NOMO-1 treated with DMSO at 0.1 percent for 48 hours (cell line): ENCODE measurements around the gene TWF1.
A peak's percentile ranks its signal among the peaks of the same experiment; 100 is the strongest.
"Not testable (repeated sequence)": the region's sequence is repeated elsewhere in the genome, so short reads cannot be mapped to it uniquely, and the experiment has no call there.

Source experiments
- DNase-seq: peaks from one replicate; lab custom pipeline; 2025; ENCODE audit not compliant: unreplicated experiment; lab: John Stamatoyannopoulos, UW

Gene TWF1

GRCh38 chr12:43805860-43806736 lies at the start of gene TWF1:
Gene TWF1, minus strand, starts transcription at chr12:43806317. Its CDS starts 72 bp downstream, at chr12:43806245.
- peak; percentile 79 for DNase-seq

DNA sequence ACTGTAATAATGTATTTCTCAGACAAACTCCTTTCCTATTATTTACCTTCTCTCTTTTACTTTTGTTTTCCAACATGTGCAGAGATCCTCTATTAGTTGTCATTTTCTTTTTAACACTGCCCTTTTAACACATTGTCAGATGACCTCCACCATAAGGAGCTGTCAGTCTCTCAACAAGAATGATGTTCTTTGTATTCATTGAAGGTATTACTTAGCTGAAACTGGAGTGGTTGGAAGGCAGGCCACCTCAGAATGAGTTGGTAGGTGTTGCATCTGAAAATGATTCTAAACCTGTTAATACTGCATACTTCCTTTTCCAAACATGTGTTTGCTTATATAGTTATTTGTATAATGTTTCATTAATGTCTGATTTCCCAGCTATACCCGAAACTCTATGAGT lies 46.6 kb upstream of the TWF1 start:
- no peak for DNase-seq

- no peak for DNase-seq
These were observed 42.7 kb upstream of the TWF1 start for GRCh38 chr12:43848786-43849185.

- no peak for DNase-seq
These were observed 42.0 kb upstream of the TWF1 start for GRCh38 chr12:43848226-43848507.

GRCh38 chr12:43847425-43848225 lies 41.5 kb upstream of the TWF1 start:
- not testable (repeated sequence) for DNase-seq

- no peak for DNase-seq
These were observed 36.1 kb upstream of the TWF1 start for GRCh38 chr12:43842259-43842658.

DNA sequence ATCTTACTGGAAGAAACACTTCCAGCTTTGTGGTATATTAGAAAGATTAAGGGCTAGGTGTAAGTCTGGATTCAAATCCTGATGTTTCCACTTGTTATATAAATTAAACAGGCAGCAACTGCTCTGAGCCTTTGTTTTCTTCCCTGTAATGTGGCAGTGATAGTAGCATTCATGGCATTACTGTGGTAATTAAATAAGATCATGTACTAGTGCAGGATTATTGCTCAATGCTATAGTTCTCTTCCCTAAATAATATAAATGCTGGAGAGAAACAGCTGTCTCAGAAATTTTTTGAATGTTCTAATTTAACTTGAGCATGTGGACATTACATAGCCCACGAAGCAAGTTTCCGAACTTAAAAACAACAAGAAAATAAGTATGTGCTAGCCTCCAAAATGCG lies 35.1 kb upstream of the TWF1 start:
- DNase-seq = no peak

GRCh38 chr12:43840338-43840737 lies 34.2 kb upstream of the TWF1 start:
- no peak for DNase-seq

GRCh38 chr12:43836475-43836989 lies 30.4 kb upstream of the TWF1 start:
- DNase-seq = no peak

GRCh38 chr12:43835656-43836474 lies 29.7 kb upstream of the TWF1 start, which contains the start of gene TMEM117:
Gene TMEM117, plus strand, starts transcription at chr12:43836081.
- peak; percentile 37 for DNase-seq

DNA sequence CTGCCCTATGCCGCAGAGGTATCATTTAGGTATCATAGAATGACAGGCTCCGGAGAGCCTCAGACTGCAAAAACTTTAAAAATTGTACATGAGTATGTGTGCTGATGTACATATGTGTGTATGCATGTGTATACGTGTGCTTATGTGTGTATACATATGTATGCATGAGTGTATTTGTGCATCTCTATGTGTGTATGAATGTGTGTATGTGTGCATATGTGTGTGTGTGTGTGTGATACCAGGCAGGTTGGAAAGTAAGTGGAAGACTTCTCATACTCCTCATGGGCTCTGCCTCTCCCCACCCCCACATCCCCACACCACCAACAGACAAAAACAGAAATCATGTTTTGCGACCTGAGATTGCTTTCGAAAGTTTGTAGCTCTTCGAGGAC lies 29.1 kb upstream of the TWF1 start:
- peak; percentile 21 for DNase-seq

DNA sequence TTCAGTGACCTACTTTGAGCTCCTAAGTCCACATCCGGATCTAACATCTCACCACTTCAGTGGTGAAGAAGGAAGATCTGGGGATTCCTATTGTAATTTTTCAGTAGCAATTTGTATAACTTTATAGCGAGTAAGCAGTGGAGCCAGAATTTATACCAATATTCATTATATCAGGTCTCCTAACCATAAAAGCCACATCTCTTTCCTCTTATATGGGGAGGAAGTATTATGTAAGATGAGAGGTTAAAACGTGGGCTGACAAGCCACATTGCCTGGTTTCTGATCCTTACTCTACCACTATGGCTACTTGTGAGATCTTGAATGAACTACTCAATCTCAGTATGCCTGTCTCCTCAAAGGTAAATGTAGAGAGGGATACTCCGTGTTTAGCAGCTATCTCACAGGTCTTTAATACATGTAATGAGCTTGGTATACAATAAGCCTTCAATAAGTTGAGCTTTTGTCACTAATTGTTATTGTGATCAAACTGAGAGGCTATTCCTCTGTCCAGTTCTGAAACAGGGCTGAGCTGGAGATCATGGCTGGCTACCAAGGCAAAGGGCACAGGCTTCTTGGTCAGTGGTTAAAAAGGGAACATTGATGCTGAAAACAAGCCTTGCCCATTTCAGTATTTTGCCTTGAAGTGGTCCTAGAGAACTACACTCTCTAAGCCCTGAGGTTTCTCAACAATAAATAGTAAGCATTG lies 26.5 kb upstream of the TWF1 start:
- peak; percentile 77 for DNase-seq

- no peak for DNase-seq
These were observed 21.0 kb upstream of the TWF1 start for GRCh38 chr12:43827093-43827492.

GRCh38 chr12:43826681-43827080 lies 20.6 kb upstream of the TWF1 start:
- DNase-seq = no peak

DNA sequence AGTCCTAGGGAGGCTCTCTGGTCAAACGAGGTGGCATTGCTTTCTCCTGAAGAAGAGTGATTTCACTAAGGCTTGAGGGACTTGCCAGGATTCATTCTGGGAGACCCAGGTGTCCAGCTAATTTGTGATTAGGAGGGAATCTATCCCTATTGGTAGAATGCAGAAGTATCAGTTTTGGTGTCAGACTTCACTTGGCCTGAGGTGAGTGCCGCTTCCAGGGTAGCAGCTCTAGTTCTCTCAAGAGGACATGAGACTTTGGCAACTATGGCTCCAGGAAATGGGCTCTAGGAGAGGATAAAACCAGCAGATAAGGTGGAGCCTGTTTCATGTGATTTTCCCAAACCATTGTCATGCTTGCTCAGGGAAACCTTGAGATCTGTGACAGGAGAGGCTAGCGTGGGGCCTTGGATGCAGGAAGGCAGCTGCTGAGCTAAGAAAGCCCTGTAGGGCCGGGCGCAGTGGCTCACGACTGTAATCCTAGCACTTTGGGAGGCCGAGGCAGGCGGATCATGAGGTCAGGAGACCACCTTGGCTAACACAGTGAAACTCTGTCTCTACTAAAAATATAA lies 18.2 kb upstream of the TWF1 start:
- DNase-seq = no peak

- DNase-seq = no peak
These were observed 10.1 kb upstream of the TWF1 start for GRCh38 chr12:43816168-43816567.

DNA sequence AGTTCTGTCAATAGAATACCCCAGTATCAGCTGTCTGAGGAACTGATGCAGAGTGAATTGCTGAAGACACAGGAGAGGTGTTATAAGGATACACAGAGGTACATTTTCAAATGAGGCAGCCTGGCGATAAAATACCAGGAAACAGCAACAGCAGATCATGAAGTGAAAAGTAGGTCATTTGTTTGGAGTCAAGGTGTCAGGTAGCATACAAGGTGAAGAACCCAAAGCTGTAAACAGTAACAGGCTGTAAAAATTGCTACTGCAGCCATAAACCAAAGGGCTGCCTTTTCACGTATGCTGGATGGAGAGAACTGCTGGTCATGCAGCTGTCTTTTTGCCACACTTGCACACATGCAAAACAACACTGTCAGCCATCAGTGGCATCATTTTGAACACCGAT lies 9.3 kb upstream of the TWF1 start:
- no peak for DNase-seq

DNA sequence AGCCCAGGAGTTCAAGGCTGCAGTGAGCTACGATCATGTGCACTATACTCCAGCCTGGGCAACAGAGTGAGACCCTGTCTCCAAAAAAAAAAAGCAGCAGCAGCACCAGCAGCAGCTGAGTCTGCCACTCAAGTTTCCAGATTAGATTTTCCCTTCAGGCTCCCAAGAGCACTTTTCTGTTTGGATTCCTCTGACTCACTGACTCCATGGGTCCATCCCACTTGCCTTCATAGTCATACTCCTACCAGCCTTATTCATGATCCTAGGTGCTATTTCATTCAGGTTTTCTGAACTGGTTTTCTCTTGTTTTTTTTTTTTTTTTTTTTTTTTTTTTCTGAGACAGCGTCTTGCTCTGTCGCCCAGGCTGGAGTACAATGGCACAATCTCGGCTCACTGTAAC lies 6.8 kb upstream of the TWF1 start:
- DNase-seq = no peak

DNA sequence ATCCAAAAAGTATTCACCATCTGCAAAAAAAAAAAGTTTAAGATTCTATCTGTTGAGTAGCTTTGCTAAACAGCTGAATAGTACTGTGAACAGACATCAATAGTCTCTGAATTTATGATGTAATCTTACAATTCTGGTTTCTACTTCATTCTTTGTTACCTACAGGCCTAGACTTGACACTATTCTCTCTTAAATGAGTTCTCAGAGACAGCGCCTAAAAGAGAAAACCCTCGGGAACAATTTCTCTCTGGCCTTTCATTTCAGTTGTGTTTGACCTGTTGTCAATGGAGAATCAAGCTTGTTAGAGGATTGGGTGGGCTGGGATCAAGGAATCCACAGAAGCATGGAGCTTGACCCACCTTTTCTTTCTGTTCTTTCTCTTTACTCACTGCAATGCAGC lies 5.9 kb upstream of the TWF1 start:
- DNase-seq = no peak

GRCh38 chr12:43807386-43807785 lies 1.3 kb upstream of the TWF1 start:
- DNase-seq = peak; percentile 54
